H1 (cell line): Measurements from ENCODE around the gene CHI3L2. TPM values are rescaled to one million over a fixed set of nuclear protein-coding genes. Genes with fewer than 3 reads are reported as not detected.

Source experiments
- CTCF ChIA-PET: fragments of 300-600 bp; sonication (Branson Sonifier 250); formaldehyde crosslinking; loops from one replicate; lab custom pipeline; 2021; ENCODE audit not compliant: partially characterized antibody; lab: Charles Lee
- POLR2A ChIA-PET: fragments of 300-600 bp; sonication (Branson Sonifier 250); formaldehyde crosslinking; loops from one replicate; lab custom pipeline; 2021; ENCODE audit warnings: inconsistent platforms; ENCODE audit not compliant: partially characterized antibody; lab: Charles Lee
- DNase-seq, 2 experiments: peaks; one replicate each; pipeline versions ENCODE4 v3.0.0 to v3.0.0-alpha.2; 2010 to 2022; ENCODE audit warnings: low spot score in 2 of 2, low read depth in 1 of 2, mixed read lengths in 1 of 2
- FAIRE-seq: peaks from 2 replicates; lab custom pipeline; 2011; peaks lifted over from hg19 to GRCh38; lab: Jason Lieb, UNC
- H2AFZ ChIP-seq: 2 replicates; pipeline ENCODE4 v1.8.1; 2012; ENCODE audit warnings: low read length, inconsistent platforms
- H2AK5ac ChIP-seq: 2 replicates; pipeline ENCODE4 v1.6.1; 2013; ENCODE audit warnings: low read depth, low read length
- H2BK120ac ChIP-seq: replicated peaks from 2 replicates; pipeline ENCODE3; 2013; ENCODE audit warnings: low read depth, low read length, inconsistent platforms
- H2BK12ac ChIP-seq: 2 replicates; pipeline ENCODE4 v1.6.1; 2013; ENCODE audit warnings: low read depth, low read length
- H2BK15ac ChIP-seq: 2 replicates; pipeline ENCODE4 v1.6.1; 2013; ENCODE audit warnings: low read length
- H2BK20ac ChIP-seq: 2 replicates; pipeline ENCODE4 v1.6.1; 2013; ENCODE audit warnings: low read length
- H2BK5ac ChIP-seq: 2 replicates; pipeline ENCODE4 v1.6.1; 2013; ENCODE audit warnings: low read depth, low read length
- H3K14ac ChIP-seq: 2 replicates; pipeline ENCODE4 v1.6.1; 2013; ENCODE audit warnings: inconsistent platforms; ENCODE audit not compliant: insufficient read length
- H3K18ac ChIP-seq: 2 replicates; pipeline ENCODE4 v1.6.1; 2013; ENCODE audit warnings: low read length; ENCODE audit errors: extremely low read depth
- H3K23ac ChIP-seq: 2 replicates; pipeline ENCODE4 v1.6.1; 2013; ENCODE audit warnings: inconsistent platforms; ENCODE audit not compliant: insufficient read length
- H3K23me2 ChIP-seq: 2 replicates; pipeline ENCODE4 v1.6.1; 2013; ENCODE audit warnings: low read depth, low read length
- H3K27ac ChIP-seq: 2 replicates; pipeline ENCODE4 v1.6.1; 2011; ENCODE audit warnings: low read depth, low read length, inconsistent platforms
- H3K27me3 ChIP-seq, 4 experiments: replicated peaks in 1 of 4; 1 replicate in 1 of 4; 2 replicates in 3 of 4; pipeline versions ENCODE4 v1.6.1 to v1.8.1; 2011 to 2013; ENCODE audit warnings: low read length in 3 of 4, mild to moderate bottlenecking in 3 of 4, inconsistent platforms in 2 of 4, mixed read lengths in 2 of 4, moderate library complexity in 1 of 4; ENCODE audit not compliant: control insufficient read depth in 3 of 4, insufficient read depth in 3 of 4; ENCODE audit errors: extremely low read depth in 1 of 4
- H3K36me3 ChIP-seq, 4 experiments: 2 replicates each; pipeline versions ENCODE4 v1.6.1 to v1.8.1; 2011 to 2013; ENCODE audit warnings: mild to moderate bottlenecking in 4 of 4, low read length in 3 of 4, moderate library complexity in 2 of 4, control low read depth in 1 of 4, inconsistent platforms in 1 of 4; ENCODE audit not compliant: insufficient read depth in 4 of 4, control insufficient read depth in 2 of 4
- H3K4ac ChIP-seq: replicated peaks from 2 replicates; pipeline ENCODE3; 2013; ENCODE audit warnings: low read length, low read depth, mixed read lengths, inconsistent platforms; ENCODE audit not compliant: insufficient read length
- H3K4me1 ChIP-seq, 4 experiments: replicated peaks in 1 of 4; 1 replicate in 1 of 4; 2 replicates in 3 of 4; pipeline versions ENCODE4 v1.6.1 to v1.8.1; 2011 to 2013; ENCODE audit warnings: low read length in 3 of 4, inconsistent platforms in 2 of 4, mixed read lengths in 1 of 4; ENCODE audit not compliant: insufficient read depth in 4 of 4, control insufficient read depth in 3 of 4
- H3K4me2 ChIP-seq, 2 experiments: 2 replicates each; pipeline versions ENCODE4 v1.6.1 to v1.8.1; 2011 to 2013; ENCODE audit warnings: low read depth in 2 of 2, low read length in 2 of 2, control low read depth in 1 of 2, inconsistent platforms in 1 of 2, mild to moderate bottlenecking in 1 of 2; ENCODE audit not compliant: insufficient read depth in 1 of 2
- H3K4me3 ChIP-seq, 4 experiments: fragments of 200-600, 300-600 bp in 1 of 4; sonication (generic), shearing (Covaris generic), sonication (Bioruptor Twin) in 1 of 4; 2 replicates each; pipeline versions ENCODE4 v1.5.1 to v1.8.1; 2011 to 2016; ENCODE audit warnings: low read length in 4 of 4, low read depth in 3 of 4, control low read depth in 2 of 4, inconsistent platforms in 2 of 4, mild to moderate bottlenecking in 2 of 4, mixed read lengths in 1 of 4, moderate library complexity in 1 of 4; ENCODE audit not compliant: insufficient read depth in 2 of 4; ENCODE audit errors: extremely low read depth in 1 of 4
- H3K56ac ChIP-seq: replicated peaks from 2 replicates; pipeline ENCODE3; 2013; ENCODE audit warnings: low read depth, mild to moderate bottlenecking, mixed read lengths, low read length, inconsistent platforms; ENCODE audit not compliant: insufficient read length
- H3K79me1 ChIP-seq: 2 replicates; pipeline ENCODE4 v1.6.1; 2013; ENCODE audit warnings: low read depth, low read length, control low read depth
- H3K79me2 ChIP-seq, 2 experiments: 2 replicates each; pipeline versions ENCODE4 v1.6.1 to v1.8.1; 2012 to 2013; ENCODE audit warnings: low read length in 2 of 2, mild to moderate bottlenecking in 2 of 2, inconsistent platforms in 1 of 2; ENCODE audit not compliant: insufficient read depth in 2 of 2, control insufficient read depth in 1 of 2
- H3K9ac ChIP-seq, 4 experiments: replicated peaks in 1 of 4; 1 replicate in 1 of 4; 2 replicates in 3 of 4; pipeline versions ENCODE4 v1.6.1 to v1.8.1; 2011 to 2013; ENCODE audit warnings: low read depth in 3 of 4, low read length in 3 of 4, control low read depth in 2 of 4, mild to moderate bottlenecking in 2 of 4, moderate library complexity in 2 of 4, inconsistent platforms in 1 of 4; ENCODE audit errors: extremely low read depth in 1 of 4
- H3K9me3 ChIP-seq, 2 experiments: 2 replicates each; pipeline versions ENCODE4 v1.6.1 to v1.8.1; 2012 to 2013; ENCODE audit warnings: mild to moderate bottlenecking in 2 of 2, moderate library complexity in 2 of 2, control low read depth in 1 of 2, inconsistent platforms in 1 of 2, low read depth in 1 of 2, low read length in 1 of 2, mixed read lengths in 1 of 2; ENCODE audit not compliant: insufficient read depth in 2 of 2
- H4K20me1 ChIP-seq, 2 experiments: replicated peaks in 1 of 2; 2 replicates each; pipeline versions ENCODE3 to v1.8.1; 2011 to 2013; ENCODE audit warnings: inconsistent platforms in 2 of 2, low read length in 2 of 2, mild to moderate bottlenecking in 1 of 2; ENCODE audit not compliant: insufficient read depth in 2 of 2, control insufficient read depth in 1 of 2
- H4K5ac ChIP-seq: 2 replicates; pipeline ENCODE4 v1.6.1; 2013; ENCODE audit warnings: low read length, low read depth, mixed read lengths, inconsistent platforms; ENCODE audit not compliant: insufficient read length
- H4K8ac ChIP-seq: 2 replicates; pipeline ENCODE4 v1.8.0; 2013; ENCODE audit warnings: mild to moderate bottlenecking, moderate library complexity, low read length, inconsistent platforms; ENCODE audit not compliant: insufficient read depth; ENCODE audit errors: extremely low read depth
- H4K91ac ChIP-seq: replicated peaks from 2 replicates; pipeline ENCODE3; 2013; ENCODE audit warnings: low read length, mixed read lengths, inconsistent platforms; ENCODE audit not compliant: insufficient read length
- BRCA1 ChIP-seq: IDR thresholded peaks from 2 replicates; pipeline ENCODE4 v1.6.1; 2012; ENCODE audit warnings: low read depth, low read length, improper control_type of control experiment
- CTCF ChIP-seq, 3 experiments: IDR thresholded peaks; 1 replicate in 2 of 3; 2 replicates in 1 of 3; pipeline versions ENCODE4 v1.5.1 to v1.6.1; 2011; ENCODE audit warnings: low read length in 3 of 3, mild to moderate bottlenecking in 3 of 3, inconsistent platforms in 2 of 3, low read depth in 1 of 3, moderate library complexity in 1 of 3; ENCODE audit not compliant: insufficient read depth in 1 of 3; ENCODE audit errors: control extremely low read depth in 1 of 3
- MAX ChIP-seq: IDR thresholded peaks from 2 replicates; pipeline ENCODE4 v1.6.1; 2012; ENCODE audit warnings: inconsistent platforms
- RAD21 ChIP-seq, 2 experiments: IDR thresholded peaks in 1 of 2; conservative IDR thresholded peaks in 1 of 2; 2 replicates each; pipeline ENCODE4 v1.6.1; 2011; ENCODE audit warnings: low read depth in 2 of 2, low read length in 2 of 2, improper control_type of control experiment in 1 of 2, inconsistent platforms in 1 of 2, mild to moderate bottlenecking in 1 of 2, moderate library complexity in 1 of 2
- SUZ12 ChIP-seq: fragments of 200-600 bp; sonication (generic); IDR thresholded peaks from 2 replicates; pipeline ENCODE4 v1.6.1; 2012; ENCODE audit warnings: mild to moderate bottlenecking, inconsistent platforms, low read length, moderate library complexity, mixed read lengths
- TAF1 ChIP-seq: IDR thresholded peaks from 2 replicates; pipeline ENCODE4 v1.6.1; 2011; ENCODE audit warnings: mild to moderate bottlenecking, low read depth, low read length
- WGBS, 2 experiments: shearing (Covaris generic) in 1 of 2; methylation state at CpG; one replicate each; pipeline versions ENCODE4 v1.1.6 to v1.1.7; 2013 to 2015; ENCODE audit warnings: low lambda C conversion rate in 2 of 2, mixed read lengths in 2 of 2, inconsistent platforms in 1 of 2, low coverage in 1 of 2, missing lambda C conversion rate in 1 of 2; ENCODE audit not compliant: insufficient replicate concordance in 2 of 2, insufficient coverage in 1 of 2, insufficient read length in 1 of 2; ENCODE audit errors: extremely low coverage in 1 of 2, missing lambda C conversion rate in 1 of 2; 5-methylcytosine and 5-hydroxymethylcytosine counted together
- polyA plus RNA-seq, 7 experiments: library from polyadenylated mRNA; depleted of rRNA in 3 of 7; stranded (reverse) in 5 of 7; unstranded in 2 of 7; fragments of >200 nt in 5 of 7; fragments of 200-250 nt in 2 of 7; gene quantifications; 1 replicate in 5 of 7; 2 replicates in 1 of 7; 4 replicates in 1 of 7; pipeline versions ENCODE4 v1.2.1 to v1.2.3, GENCODE V29; 2011 to 2013; ENCODE audit warnings: missing spikeins in 2 of 7, mixed read lengths in 2 of 7
- total RNA-seq: library from RNA; stranded (reverse); fragmentation: NEBNext Ultra II Directional; extraction: Animal tissue kit (Norgen Biotek cat#: 25700); gene quantifications from 2 replicates; pipeline ENCODE4 v1.2.1, GENCODE V29; 2021
- TF ChIP-seq, protein P1 (sequence below): IDR thresholded peaks from 2 replicates; pipeline ENCODE4 v1.6.1; 2012; ENCODE audit warnings: inconsistent platforms

The CHI3L2 gene
- total and polyA plus RNA-seq, 2 of the 8 experiments (the other 6 are each of a cell fraction or from before 2014, with no cell fraction given) = not detected

DNA sequence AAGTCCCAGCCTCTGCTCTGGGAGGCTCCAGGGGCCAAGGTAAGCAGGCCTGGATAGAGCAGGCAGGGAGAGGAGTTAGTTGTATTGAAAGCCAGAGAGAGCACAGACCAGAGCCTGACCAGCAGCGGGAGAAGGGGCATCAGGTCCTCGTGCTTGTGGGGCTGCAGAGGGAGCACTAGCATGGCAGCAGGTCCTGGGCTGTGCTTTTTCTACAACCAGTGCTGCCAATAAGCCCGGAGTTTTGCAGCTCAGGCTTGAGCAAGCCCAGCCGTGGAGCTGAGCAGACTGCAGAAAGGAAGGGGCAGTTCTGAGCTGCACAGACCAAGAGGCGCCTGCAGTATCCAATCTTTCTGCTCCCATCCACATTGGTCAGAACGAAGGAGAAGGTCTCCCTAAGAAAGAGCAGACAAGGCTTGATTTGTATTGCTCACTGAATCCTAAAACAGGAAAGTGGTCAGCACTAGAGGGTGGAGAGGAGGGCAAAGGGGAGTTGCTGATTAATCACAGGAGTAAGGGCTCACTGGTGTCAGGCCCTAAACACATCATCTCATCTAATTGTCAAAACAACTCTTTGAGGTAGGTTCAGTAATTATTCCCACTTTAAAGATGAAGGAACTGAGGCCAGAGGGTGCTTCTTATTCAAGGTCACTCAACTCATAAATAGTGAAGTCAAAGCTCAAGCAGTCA, 29.8 kb upstream of the CHI3L2 start:
- ChIA-PET POLR2A (interaction anchor here (1.3 kb wide), 1 partner anchor 58 kb away, joined by 3 read pairs; the partner anchor contains the start of genes CEPT1 and DRAM2), CTCF (interaction anchor here (0.7 to 6.4 kb wide), 14 partner anchors 10 to 204 kb away, joined by 3 to 50 read pairs (median 6); partner anchors contain the start of gene CHI3L2)
- H3K56ac ChIP-seq = no peak overlapping the region
- H2BK15ac ChIP-seq = no peak overlapping the region
- H3K23ac ChIP-seq = no peak overlapping the region
- DNase-seq (peak; percentile 54 to 68), FAIRE-seq (no peak)
- H3K23me2 ChIP-seq = no peaks in the 10 kb centered on the region
- 66% methylated on average over 5 of the region's 6 CpGs; no CpG with 5 or more reads in 1 of the 2 experiments for WGBS, 2 experiments
- H3K79me2 ChIP-seq = no peaks in the 10 kb centered on the region
- no peak overlapping the region for H3K18ac ChIP-seq
- H4K20me1 ChIP-seq = no peaks in the 10 kb centered on the region
- H4K8ac ChIP-seq = no peak overlapping the region
- H2BK5ac ChIP-seq = no peak overlapping the region
- H3K4me1 ChIP-seq = no peaks in the 10 kb centered on the region
- H4K5ac ChIP-seq = no peak overlapping the region
- no peak overlapping the region for H3K4me2 ChIP-seq
- no peak overlapping the region for H3K14ac ChIP-seq
- no peak overlapping the region for H4K91ac ChIP-seq
- H2BK20ac ChIP-seq = no peak overlapping the region
- no peaks in the 10 kb centered on the region for H3K36me3 ChIP-seq
- H3K9ac ChIP-seq = no peak overlapping the region
- H3K27ac ChIP-seq = no peak overlapping the region
- H3K9me3 ChIP-seq = no peaks in the 10 kb centered on the region
- no peaks in the 10 kb centered on the region; a peak in 1 of 7 replicates for H3K27me3 ChIP-seq
- no peak overlapping the region for H2AK5ac ChIP-seq
- no peak overlapping the region for H2AFZ ChIP-seq
- no peak overlapping the region for H3K4me3 ChIP-seq
- H3K4ac ChIP-seq = no peak overlapping the region
- no peaks in the 10 kb centered on the region for H3K79me1 ChIP-seq
- no peak overlapping the region for H2BK120ac ChIP-seq
- no peak overlapping the region for H2BK12ac ChIP-seq
- TF ChIP-seq RAD21 (IDR thresholded peaks at IDR 0.05 in 1 of 2, conservative IDR thresholded peaks at IDR 0.05 in 1 of 2; ENCODE audit: low read depth in 2 of 2, low read length in 2 of 2) = peak; percentile 69 to 73
- TF ChIP-seq, protein P1, sequence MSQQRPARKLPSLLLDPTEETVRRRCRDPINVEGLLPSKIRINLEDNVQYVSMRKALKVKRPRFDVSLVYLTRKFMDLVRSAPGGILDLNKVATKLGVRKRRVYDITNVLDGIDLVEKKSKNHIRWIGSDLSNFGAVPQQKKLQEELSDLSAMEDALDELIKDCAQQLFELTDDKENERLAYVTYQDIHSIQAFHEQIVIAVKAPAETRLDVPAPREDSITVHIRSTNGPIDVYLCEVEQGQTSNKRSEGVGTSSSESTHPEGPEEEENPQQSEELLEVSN = peak; percentile 75
- no peak for TF ChIP-seq TAF1
- no peak for TF ChIP-seq BRCA1
- TF ChIP-seq MAX = peak; percentile 94
- TF ChIP-seq SUZ12 = no peak
- peak; percentile 86 to 87 (median 87) for TF ChIP-seq CTCF (IDR thresholded peaks at IDR 0.05; ENCODE audit: control extremely low read depth in 1 of 3, insufficient read depth in 1 of 3, low read depth in 1 of 3, low read length in 3 of 3)
